ENCODE results near the gene WRAP73. TPM values are rescaled to one million over a fixed set of nuclear protein-coding genes. Genes with fewer than 3 reads are reported as not detected.

WRAP73 gene
- polyA plus RNA-seq, 1 experiment = 27.6 TPM

GRCh38 chr1:3652548-3653285, 2.8 kb upstream of the WRAP73 start:
- H3K36me3 ChIP-seq (ENCODE audit: control insufficient read depth, insufficient read depth, low read length) = no peaks in the 10 kb centered on the region
- ChIA-PET POLR2A (no interaction called here), CTCF (interaction anchor here (1.0 to 1.4 kb wide), 2 partner anchors 33 to 199 kb away, joined by 4 read pairs; no protein-coding TSS in a partner anchor)
- no peak for DNase-seq (ENCODE audit: low read depth)
- no peak for TF ChIP-seq CTCF (IDR thresholded peaks at IDR 0.05; ENCODE audit: insufficient read depth, low read depth, low read length)
- H3K4me3 ChIP-seq (ENCODE audit: low read depth, low read length) = no peak overlapping the region
- peaks cover 40% of the 10 kb centered on the region for H3K27me3 ChIP-seq (ENCODE audit: control insufficient read depth, insufficient read depth, low read length)

- peaks cover 36% of the 10 kb centered on the region for H3K27me3 ChIP-seq (ENCODE audit: control insufficient read depth, insufficient read depth, low read length)
- CTCF ChIA-PET = no interaction called here
- H3K36me3 ChIP-seq (ENCODE audit: control insufficient read depth, insufficient read depth, low read length) = no peaks in the 10 kb centered on the region; the same call in 1 of the 2 replicates
- TF ChIP-seq CTCF (IDR thresholded peaks at IDR 0.05; ENCODE audit: insufficient read depth, low read depth, low read length) = no peak
- DNase-seq (ENCODE audit: low read depth) = no peak
- POLR2A ChIA-PET = no interaction called here
- no peak within 1 kb of the TSS for H3K4me3 ChIP-seq (ENCODE audit: low read depth, low read length)
Observed at GRCh38 chr1:3651930-3652547, 2.1 kb upstream of the WRAP73 start, which contains the start of gene TP73. Gene TP73 (plus strand): TSS chr1:3652516. CDS start chr1:3682366, 29,850 bp downstream.

GRCh38 chr1:3651026-3651929, 1.4 kb upstream of the WRAP73 start:
- CTCF ChIA-PET = no interaction called here

GRCh38 chr1:3650248-3651025, 534 bp upstream of the WRAP73 start:
- peaks cover 3% of the 10 kb centered on the region for H3K36me3 ChIP-seq (ENCODE audit: control insufficient read depth, insufficient read depth, low read length)
- H3K4me3 ChIP-seq (ENCODE audit: low read depth, low read length) = no peak overlapping the region
- TF ChIP-seq CTCF (IDR thresholded peaks at IDR 0.05; ENCODE audit: insufficient read depth, low read depth, low read length) = no peak
- H3K27me3 ChIP-seq (ENCODE audit: control insufficient read depth, insufficient read depth, low read length) = peaks cover 33% of the 10 kb centered on the region
- ChIA-PET CTCF (interaction anchor here (1.3 kb wide), 1 partner anchor 197 kb away, joined by 3 read pairs; no protein-coding TSS in a partner anchor), POLR2A (no interaction called here)
- no peak for DNase-seq (ENCODE audit: low read depth)

More at GRCh38 chr1:3651026-3651929, 1.4 kb upstream of the WRAP73 start:
- DNase-seq (ENCODE audit: low read depth) = no peak
- H3K27me3 ChIP-seq (ENCODE audit: control insufficient read depth, insufficient read depth, low read length) = peaks cover 35% of the 10 kb centered on the region
- no peak overlapping the region for H3K4me3 ChIP-seq (ENCODE audit: low read depth, low read length)
- POLR2A ChIA-PET = no interaction called here
- H3K36me3 ChIP-seq (ENCODE audit: control insufficient read depth, insufficient read depth, low read length) = peaks cover 1% of the 10 kb centered on the region
- no peak for TF ChIP-seq CTCF (IDR thresholded peaks at IDR 0.05; ENCODE audit: insufficient read depth, low read depth, low read length)
